ENCODE results near the gene YEATS4.

Gene YEATS4

DNA sequence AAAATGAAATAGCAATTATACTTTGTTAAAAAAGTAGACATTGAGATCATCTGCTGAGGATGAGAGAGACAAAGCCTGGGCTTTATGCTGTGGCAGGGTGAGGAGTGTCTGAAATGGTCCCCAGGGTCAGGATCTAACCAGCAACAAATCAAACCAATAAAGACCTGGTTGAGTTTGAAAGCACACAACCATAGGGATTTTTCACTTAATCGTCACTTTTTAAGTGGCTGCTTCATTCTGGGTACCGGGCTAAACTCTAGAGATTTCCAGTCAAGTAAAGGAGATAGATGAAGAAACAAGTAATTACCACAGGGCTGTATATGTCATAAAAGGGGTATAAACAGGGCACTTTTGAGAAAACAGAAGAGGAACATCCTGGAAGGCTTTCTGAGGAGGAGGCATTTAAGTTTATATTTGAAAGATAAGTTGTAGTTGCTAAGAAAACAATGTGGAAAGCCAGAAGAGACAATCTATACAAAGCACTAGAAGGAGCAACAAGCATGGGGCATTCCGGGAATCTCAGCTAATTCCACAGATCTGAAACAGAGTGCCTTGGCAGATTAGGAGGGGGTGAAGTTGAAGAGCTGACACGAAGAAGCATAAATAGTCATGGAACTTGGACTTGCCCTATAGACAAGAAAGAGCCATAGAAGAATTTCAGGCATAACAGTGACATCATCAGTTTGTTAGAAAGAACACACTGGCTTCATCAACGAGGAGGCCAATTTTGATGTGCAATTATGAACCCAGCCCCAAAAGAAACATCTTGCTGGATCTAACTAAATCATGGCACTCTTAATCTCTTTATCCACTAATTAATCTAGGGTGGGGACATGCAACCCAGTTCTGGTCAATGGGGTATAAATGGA, 63.7 kb downstream of the YEATS4 start:
- H3K4me3 Mint-ChIP-seq, result no peak overlapping the region

DNA sequence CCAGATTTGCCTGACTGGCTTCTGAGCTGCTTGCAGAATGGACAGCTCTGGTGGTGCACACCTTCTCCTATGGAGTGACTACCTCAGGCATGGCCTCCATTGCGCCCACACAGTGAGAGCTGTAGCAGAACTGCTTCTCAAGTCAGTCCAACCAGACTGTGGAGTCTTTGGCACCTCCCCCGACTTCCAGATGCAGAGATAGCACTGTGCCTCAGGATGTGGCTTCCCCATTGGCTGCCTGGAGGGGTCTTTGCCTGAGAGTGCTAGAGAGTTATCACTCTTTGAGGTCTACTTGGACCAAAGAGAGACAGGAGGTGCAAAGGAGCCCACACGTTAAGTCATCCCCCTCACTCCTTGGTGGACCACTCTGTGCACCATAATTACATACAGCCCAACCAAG, 65.9 kb downstream of the YEATS4 start:
- Mint-ChIP-seq H3K4me3 (no peak overlapping the region), H3K36me3 (ENCODE audit: low read depth) (no peaks in the 10 kb centered on the region)

More for the DNA sequence above, 63.7 kb downstream of the YEATS4 start:
- H3K27ac Mint-ChIP-seq, result no peak overlapping the region
- H3K4me1 Mint-ChIP-seq, result no peaks in the 10 kb centered on the region
- H3K9me3 Mint-ChIP-seq, result no peaks in the 10 kb centered on the region
- no peak for DNase-seq
- no peaks in the 10 kb centered on the region for H3K27me3 Mint-ChIP-seq (ENCODE audit: low read depth, poor library complexity)
- H3K36me3 Mint-ChIP-seq (ENCODE audit: low read depth), result no peaks in the 10 kb centered on the region
- TF ChIP-seq CTCF (IDR thresholded peaks at IDR 0.05), result no peak

DNA sequence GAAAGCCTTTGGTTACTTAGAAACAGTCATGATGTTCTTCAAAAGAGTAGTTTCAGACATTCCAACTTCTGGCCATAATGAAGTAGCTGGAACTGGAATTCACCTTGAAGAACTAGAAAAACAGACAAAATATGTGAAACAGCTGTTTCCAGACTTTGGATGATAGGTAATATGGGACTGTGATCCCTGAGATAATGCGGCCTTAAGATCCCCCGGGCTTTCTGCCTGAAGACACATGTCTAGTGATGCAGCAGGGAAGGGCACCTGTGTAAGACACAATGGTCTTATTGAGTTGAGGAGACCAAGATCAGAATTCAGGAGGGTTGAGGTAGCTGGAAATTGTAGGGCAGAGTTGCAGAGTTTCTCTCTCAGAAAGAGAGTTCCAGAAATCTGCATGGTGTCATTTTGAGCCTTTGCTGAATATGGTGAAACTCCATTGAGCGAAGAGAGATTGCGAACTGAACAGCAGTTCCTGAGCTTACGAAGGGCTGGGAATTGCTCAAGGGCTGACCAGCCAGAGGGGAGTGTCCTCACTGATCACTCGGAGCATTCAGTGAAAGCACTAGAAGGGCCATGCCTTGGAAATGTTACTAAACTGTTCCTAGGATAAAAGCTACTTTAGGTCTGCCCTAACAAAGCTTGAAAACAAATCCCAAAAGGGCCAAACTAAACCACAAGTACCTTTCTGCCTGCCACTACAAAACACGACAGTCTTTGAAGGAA, 69.0 kb downstream of the YEATS4 start:
- H3K9me3 Mint-ChIP-seq, result no peaks in the 10 kb centered on the region
- no peak for DNase-seq
- peaks cover 9% of the 10 kb centered on the region for H3K4me1 Mint-ChIP-seq
- peaks cover 2% of the 10 kb centered on the region for H3K27me3 Mint-ChIP-seq (ENCODE audit: low read depth, poor library complexity)
- H3K4me3 Mint-ChIP-seq, result no peak overlapping the region
- no peak for TF ChIP-seq CTCF (IDR thresholded peaks at IDR 0.05)
- peak overlapping the region; percentile 55 for H3K27ac Mint-ChIP-seq
- no peaks in the 10 kb centered on the region for H3K36me3 Mint-ChIP-seq (ENCODE audit: low read depth)

More for the DNA sequence above, 65.9 kb downstream of the YEATS4 start:
- peaks cover 9% of the 10 kb centered on the region for H3K4me1 Mint-ChIP-seq
- H3K9me3 Mint-ChIP-seq, result no peaks in the 10 kb centered on the region
- peaks cover 2% of the 10 kb centered on the region for H3K27me3 Mint-ChIP-seq (ENCODE audit: low read depth, poor library complexity)
- TF ChIP-seq CTCF (IDR thresholded peaks at IDR 0.05), result no peak
- no peak overlapping the region for H3K27ac Mint-ChIP-seq
- DNase-seq, result no peak

- Mint-ChIP-seq H3K9me3 (no peaks in the 10 kb centered on the region), H3K27me3 (ENCODE audit: low read depth, poor library complexity) (peaks cover 2% of the 10 kb centered on the region), H3K27ac (no peak overlapping the region), H3K4me1 (peaks cover 9% of the 10 kb centered on the region), H3K4me3 (no peak overlapping the region), H3K36me3 (ENCODE audit: low read depth) (no peaks in the 10 kb centered on the region)
- DNase-seq, result no peak
- TF ChIP-seq CTCF (IDR thresholded peaks at IDR 0.05), result no peak
Observed at GRCh38 chr12:69430942-69431590, 71.5 kb downstream of the YEATS4 start.

- H3K4me1 Mint-ChIP-seq, result peaks cover 9% of the 10 kb centered on the region
- TF ChIP-seq CTCF (IDR thresholded peaks at IDR 0.05), result no peak
- H3K36me3 Mint-ChIP-seq (ENCODE audit: low read depth), result no peaks in the 10 kb centered on the region
- H3K27ac Mint-ChIP-seq, result no peak overlapping the region
- no peak overlapping the region for H3K4me3 Mint-ChIP-seq
- H3K9me3 Mint-ChIP-seq, result no peaks in the 10 kb centered on the region
- no peak for DNase-seq
- H3K27me3 Mint-ChIP-seq (ENCODE audit: low read depth, poor library complexity), result peaks cover 6% of the 10 kb centered on the region
Observed at GRCh38 chr12:69431591-69432222, 72.2 kb downstream of the YEATS4 start.
